Heart left ventricle (tissue), 13 donors: ENCODE data around the gene FAM219B.

Experiments
- POLR2A ChIP-seq, 2 donors: fragments of 450-650 bp; IDR thresholded peaks; one replicate each; pipeline ENCODE4 v1.6.1; 2017; ENCODE audit warnings: antibody characterized with exemption in 2 of 2, mild to moderate bottlenecking in 2 of 2, moderate library complexity in 2 of 2
- TF ChIP-seq, protein P1 (sequence below), 12 donors: fragments of 200-600 bp; sonication (generic) in 4 of 12; IDR thresholded peaks; one replicate each; pipeline versions ENCODE4 v1.5.0 to v1.8.0; 2018 to 2022; ENCODE audit warnings: antibody characterized with exemption in 12 of 12, mild to moderate bottlenecking in 5 of 12
- donor health status: ischemic (EF 13 %, LVEDD 7.1; RV severe dilation, severe dysfunction).
- donor health status: DM: no; HTN: yes; CAD: no.
- donor health status: DM: no; HTN: no; CAD: no.
- donor health status: ischemic (EF 25% LVEDD 6.9; RV normal size, moderate dysfunction).
- donor health status: ischemic (EF 25% LVEDD 5.7; RV mildly dilated, moderate dysfunction).
- donor health status: ischemic (EF 35%, LVEDD 5.7; RV mildly dilated, moderate dysfunction).
- donor health status: nonischemic (EF 11% LVEDD 7.7; RV severe dilation, severe dysfunction).
- donor health status: DM: yes; HTN: yes; CAD: no.
- donor health status: PGD.
- donor health status: ischemic (EF 29% LVEDD 5.4; RV normal size, mild dysfunction).
- donor health status: nonischemic (EF 23%, LVEDD 6.1; RV moderate dilation, normal function).

- TF ChIP-seq, protein P1, sequence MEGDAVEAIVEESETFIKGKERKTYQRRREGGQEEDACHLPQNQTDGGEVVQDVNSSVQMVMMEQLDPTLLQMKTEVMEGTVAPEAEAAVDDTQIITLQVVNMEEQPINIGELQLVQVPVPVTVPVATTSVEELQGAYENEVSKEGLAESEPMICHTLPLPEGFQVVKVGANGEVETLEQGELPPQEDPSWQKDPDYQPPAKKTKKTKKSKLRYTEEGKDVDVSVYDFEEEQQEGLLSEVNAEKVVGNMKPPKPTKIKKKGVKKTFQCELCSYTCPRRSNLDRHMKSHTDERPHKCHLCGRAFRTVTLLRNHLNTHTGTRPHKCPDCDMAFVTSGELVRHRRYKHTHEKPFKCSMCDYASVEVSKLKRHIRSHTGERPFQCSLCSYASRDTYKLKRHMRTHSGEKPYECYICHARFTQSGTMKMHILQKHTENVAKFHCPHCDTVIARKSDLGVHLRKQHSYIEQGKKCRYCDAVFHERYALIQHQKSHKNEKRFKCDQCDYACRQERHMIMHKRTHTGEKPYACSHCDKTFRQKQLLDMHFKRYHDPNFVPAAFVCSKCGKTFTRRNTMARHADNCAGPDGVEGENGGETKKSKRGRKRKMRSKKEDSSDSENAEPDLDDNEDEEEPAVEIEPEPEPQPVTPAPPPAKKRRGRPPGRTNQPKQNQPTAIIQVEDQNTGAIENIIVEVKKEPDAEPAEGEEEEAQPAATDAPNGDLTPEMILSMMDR (IDR thresholded peaks at IDR 0.05): no peak
- no peak for TF ChIP-seq POLR2A (IDR thresholded peaks at IDR 0.05)
These were observed 28.4 kb downstream of the FAM219B start for GRCh38 chr15:74878273-74878672.
